Muscle of arm (tissue), 12 donors: ENCODE results near the gene CNOT8. TPM values are rescaled to one million over a fixed set of nuclear protein-coding genes. Genes with fewer than 3 reads are reported as not detected.
"Not testable (repeated sequence)": the region's sequence is repeated elsewhere in the genome, so short reads cannot be mapped to it uniquely, and the experiment has no call there.

ENCODE experiments used
- DNase-seq: peaks from one replicate; pipeline ENCODE4 v3.0.0-alpha.2; 2013
- polyA plus RNA-seq, 12 donors: library from polyadenylated mRNA; unstranded; fragments of 120-200 nt; gene quantifications; one replicate each; pipeline ENCODE4 v1.2.1, GENCODE V29; 2013; ENCODE audit not compliant: insufficient read length in 12 of 12

Gene CNOT8
- polyA plus RNA-seq, 12 donors = 29.8 to 49.0 (median 42.9) TPM; not detected in 1

GRCh38 chr5:154831451-154831850 lies 27.0 kb upstream of the CNOT8 start:
- no peak for DNase-seq

GRCh38 chr5:154832804-154833203 lies 25.6 kb upstream of the CNOT8 start:
- not testable (repeated sequence) for DNase-seq

GRCh38 chr5:154834053-154834452 lies 24.4 kb upstream of the CNOT8 start:
- no peak for DNase-seq

GRCh38 chr5:154835701-154836052 lies 22.8 kb upstream of the CNOT8 start:
- not testable (repeated sequence) for DNase-seq

GRCh38 chr5:154836225-154836624 lies 22.2 kb upstream of the CNOT8 start:
- no peak for DNase-seq

- DNase-seq = no peak
Observed at GRCh38 chr5:154837009-154837901, 21.2 kb upstream of the CNOT8 start.

GRCh38 chr5:154840435-154841272 lies 17.8 kb upstream of the CNOT8 start:
- no peak for DNase-seq

- DNase-seq = no peak
Observed at GRCh38 chr5:154841273-154841661, 17.2 kb upstream of the CNOT8 start.

- DNase-seq = no peak
Observed at GRCh38 chr5:154842689-154843530, 15.5 kb upstream of the CNOT8 start.

- no peak for DNase-seq
Observed at GRCh38 chr5:154844809-154845208, 13.6 kb upstream of the CNOT8 start.

GRCh38 chr5:154849264-154849785 lies 9.1 kb upstream of the CNOT8 start:
- DNase-seq = no peak

- no peak for DNase-seq
Observed at GRCh38 chr5:154849791-154850201, 8.6 kb upstream of the CNOT8 start.

- DNase-seq = peak; percentile 92
Observed at GRCh38 chr5:154850255-154851062, 8.0 kb upstream of the CNOT8 start, which contains the start of gene FAXDC2. TSS of gene FAXDC2 (minus strand) at chr5:154850603. CDS start at chr5:154838178, 12,425 bp downstream.

GRCh38 chr5:154851351-154851750 lies 7.1 kb upstream of the CNOT8 start:
- no peak for DNase-seq

GRCh38 chr5:154857530-154858296 lies 714 bp upstream of the CNOT8 start:
- DNase-seq = peak; percentile 98

GRCh38 chr5:154858972-154859871 lies 795 bp downstream of the CNOT8 start:
- DNase-seq = peak; percentile 32

- no peak for DNase-seq
Observed at GRCh38 chr5:154860123-154860522, 1.7 kb downstream of the CNOT8 start.

- DNase-seq = no peak
Observed at GRCh38 chr5:154860765-154861164, 2.3 kb downstream of the CNOT8 start.

GRCh38 chr5:154861946-154862345 lies 3.5 kb downstream of the CNOT8 start:
- DNase-seq = no peak
